ENCODE results near the gene POTEI. TPM values are rescaled to one million over a fixed set of nuclear protein-coding genes. Genes with fewer than 3 reads are reported as not detected.
"Not testable (repeated sequence)": the region's sequence is repeated elsewhere in the genome, so short reads cannot be mapped to it uniquely, and the experiment has no call there.

The POTEI gene
- total RNA-seq, 4 donors from 2014 or later, result not detected

DNA sequence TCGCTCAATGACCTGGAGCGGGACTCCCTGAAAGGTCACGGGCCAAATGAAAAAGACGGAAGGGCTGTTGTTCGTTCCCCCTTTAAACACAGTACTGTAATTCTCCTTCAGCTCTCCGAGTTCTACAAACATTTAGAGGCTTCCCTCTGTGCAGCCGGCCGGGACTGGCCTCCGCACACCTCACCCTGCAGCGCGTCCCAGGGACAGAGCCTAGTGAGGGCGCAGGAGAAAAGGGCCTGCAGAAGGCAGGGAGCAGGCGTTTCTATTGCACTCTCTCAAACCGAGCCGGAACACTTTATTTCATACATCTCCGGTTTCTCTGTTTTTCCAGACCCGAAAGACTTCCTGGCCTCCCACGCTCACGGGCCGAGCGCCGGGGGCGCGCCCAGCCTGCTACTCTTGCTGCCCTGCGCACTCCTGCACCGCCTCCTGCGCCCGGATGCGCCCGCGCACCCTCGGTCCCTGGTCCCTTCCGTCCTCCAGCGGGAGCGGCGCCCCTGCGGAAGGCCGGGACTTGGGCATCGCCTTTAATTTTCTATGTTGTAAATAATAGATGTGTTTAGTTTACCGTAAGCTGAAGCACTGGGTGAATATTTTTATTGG, 18.3 kb upstream of the POTEI start:
- H3K27me3 ChIP-seq; intact Hi-C loops (cut with DNase I); H3K4me1 ChIP-seq; DNase-seq; H3K4me3 ChIP-seq; H3K36me3 ChIP-seq; H3K27ac ChIP-seq; H3K9me3 ChIP-seq: not testable (repeated sequence)
- WGBS, 2 donors, result no CpG with 5 or more reads among the region's 40 CpGs

- H3K36me3 ChIP-seq; DNase-seq; H3K27ac ChIP-seq; H3K4me1 ChIP-seq; H3K9me3 ChIP-seq; H3K4me3 ChIP-seq; intact Hi-C loops (cut with DNase I); H3K27me3 ChIP-seq: not testable (repeated sequence)
- WGBS, 2 donors, result no CpG with 5 or more reads among the region's 23 CpGs
Observed at GRCh38 chr2:130522390-130522789, 13.3 kb upstream of the POTEI start.

GRCh38 chr2:130520992-130521391, 11.9 kb upstream of the POTEI start, which contains the start of gene CFC1B:
CFC1B (plus strand) TSS chr2:130521222; CDS start chr2:130521485, 263 bp downstream.
- DNase-seq; intact Hi-C loops (cut with DNase I); H3K27ac ChIP-seq; H3K4me3 ChIP-seq; H3K36me3 ChIP-seq; H3K27me3 ChIP-seq; H3K4me1 ChIP-seq; H3K9me3 ChIP-seq: not testable (repeated sequence)
- no CpG with 5 or more reads among the region's 7 CpGs for WGBS, 2 donors

DNA sequence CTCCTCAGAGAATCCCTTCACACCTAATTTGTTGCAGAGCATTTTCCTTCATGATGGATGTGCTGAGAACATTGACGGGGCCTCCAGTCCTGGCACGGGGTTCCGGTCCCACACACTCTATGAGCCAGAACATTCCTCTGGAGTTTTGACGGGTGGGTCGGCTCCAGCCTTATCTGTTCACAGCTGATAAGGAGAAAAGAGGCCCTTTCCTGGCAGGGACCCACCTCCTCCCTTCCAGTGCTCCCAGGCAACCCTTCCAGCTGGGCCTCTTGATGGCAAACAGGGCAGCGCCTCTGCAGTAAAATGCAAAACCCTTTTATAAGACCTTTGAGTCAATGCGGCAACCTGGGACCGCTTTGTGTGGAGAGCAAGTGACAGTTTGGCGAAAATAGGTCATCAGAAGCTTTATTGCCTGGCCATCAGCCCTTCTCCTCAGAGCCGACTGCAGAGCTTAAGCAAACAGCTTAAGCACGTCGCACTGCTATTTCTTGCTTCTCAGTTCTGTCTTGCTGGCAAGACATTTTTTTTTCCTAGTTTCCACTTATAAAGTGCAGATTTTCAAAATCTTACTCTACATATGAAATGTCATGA, 9.5 kb upstream of the POTEI start:
- H3K4me1 ChIP-seq; intact Hi-C loops (cut with DNase I); H3K27ac ChIP-seq; H3K36me3 ChIP-seq; H3K9me3 ChIP-seq; H3K4me3 ChIP-seq; DNase-seq; H3K27me3 ChIP-seq: not testable (repeated sequence)
- no CpG with 5 or more reads among the region's 12 CpGs for WGBS, 2 donors

DNA sequence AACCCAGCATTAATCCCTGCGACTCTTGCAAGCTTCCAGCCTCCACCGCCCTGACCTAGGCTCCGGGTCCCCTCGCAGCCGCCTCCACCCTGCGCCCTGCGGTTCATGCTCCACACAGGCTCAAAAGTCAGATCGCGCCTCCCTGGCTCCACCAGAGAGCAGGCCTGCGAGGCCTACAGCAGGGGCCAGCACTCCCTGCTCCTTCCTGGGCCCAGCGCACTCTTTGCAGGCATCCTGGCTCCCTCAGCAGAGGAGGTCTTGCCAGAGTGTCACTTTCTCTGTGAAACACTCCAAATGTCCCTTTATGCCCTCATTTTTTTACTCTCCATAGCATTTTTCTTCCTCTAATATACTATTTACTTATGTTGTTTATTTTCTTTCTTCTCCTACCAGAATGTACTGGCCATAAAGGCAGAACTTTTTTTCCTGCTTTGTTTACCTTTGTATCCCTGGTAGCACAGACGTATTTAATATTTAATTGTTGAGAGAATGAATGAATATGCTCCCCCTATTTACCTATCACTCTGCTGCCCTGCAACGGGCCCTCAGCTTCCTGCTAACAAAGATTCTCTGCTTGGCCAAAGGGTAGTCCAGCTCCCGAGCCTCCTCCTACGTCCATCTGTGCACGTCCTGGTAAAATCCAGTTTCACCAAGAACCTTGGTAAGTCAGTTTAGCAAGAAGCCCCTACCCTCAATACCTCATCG, 2.8 kb upstream of the POTEI start:
- H3K36me3 ChIP-seq; intact Hi-C loops (cut with DNase I); H3K9me3 ChIP-seq; H3K27me3 ChIP-seq; H3K4me3 ChIP-seq; DNase-seq; H3K4me1 ChIP-seq; H3K27ac ChIP-seq: not testable (repeated sequence)
- 77% methylated on average over 5 of the region's 17 CpGs for WGBS, 2 donors

GRCh38 chr2:130510807-130511746, 1.9 kb upstream of the POTEI start:
- DNase-seq; H3K27ac ChIP-seq; H3K9me3 ChIP-seq; H3K27me3 ChIP-seq; H3K36me3 ChIP-seq; H3K4me3 ChIP-seq; H3K4me1 ChIP-seq; intact Hi-C loops (cut with DNase I): not testable (repeated sequence)
- WGBS, 2 donors, result no CpG with 5 or more reads among the region's 31 CpGs

DNA sequence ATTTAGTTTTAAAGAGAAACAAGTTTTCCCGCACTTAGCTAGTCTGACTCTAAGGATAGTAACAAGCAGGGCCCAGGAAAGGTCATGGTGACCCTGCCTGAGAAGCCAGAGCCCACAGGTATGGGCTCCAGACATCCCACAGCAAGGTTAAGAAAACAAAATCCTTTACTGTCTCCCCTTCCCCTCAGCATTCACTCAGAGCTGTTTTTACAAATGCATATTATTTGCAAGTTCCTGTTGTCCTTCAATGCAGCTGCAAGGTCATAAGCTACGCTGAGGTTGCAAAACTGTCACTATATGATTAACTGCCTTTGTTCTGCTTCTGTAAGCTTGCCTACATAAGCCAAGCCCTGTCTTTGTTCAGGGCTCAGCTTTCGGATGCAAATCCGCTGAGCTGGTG, 18.1 kb downstream of the POTEI start:
- H3K4me1 ChIP-seq; H3K4me3 ChIP-seq; intact Hi-C loops (cut with DNase I); H3K36me3 ChIP-seq; DNase-seq; H3K27me3 ChIP-seq; H3K9me3 ChIP-seq; H3K27ac ChIP-seq: not testable (repeated sequence)
- WGBS, 2 donors, result 0 to 60% methylated on average over 1 to 3 of the region's 4 CpGs

GRCh38 chr2:130455413-130455812, 53.7 kb downstream of the POTEI start:
- DNase-seq; intact Hi-C loops (cut with DNase I); H3K4me1 ChIP-seq; H3K4me3 ChIP-seq; H3K36me3 ChIP-seq; H3K27ac ChIP-seq; H3K9me3 ChIP-seq; H3K27me3 ChIP-seq: not testable (repeated sequence)
- 58% methylated on average over 2 of the region's 6 CpGs; no CpG with 5 or more reads in 1 of the 2 donors for WGBS, 2 donors

- H3K36me3 ChIP-seq; H3K4me1 ChIP-seq; H3K27me3 ChIP-seq; H3K27ac ChIP-seq; H3K9me3 ChIP-seq; DNase-seq; H3K4me3 ChIP-seq; intact Hi-C loops (cut with DNase I): not testable (repeated sequence)
- WGBS, 2 donors, result 90% methylated on average over 2 of the region's 6 CpGs; no CpG with 5 or more reads in 1 of the 2 donors
Observed at GRCh38 chr2:130454712-130455083, 54.4 kb downstream of the POTEI start.

DNA sequence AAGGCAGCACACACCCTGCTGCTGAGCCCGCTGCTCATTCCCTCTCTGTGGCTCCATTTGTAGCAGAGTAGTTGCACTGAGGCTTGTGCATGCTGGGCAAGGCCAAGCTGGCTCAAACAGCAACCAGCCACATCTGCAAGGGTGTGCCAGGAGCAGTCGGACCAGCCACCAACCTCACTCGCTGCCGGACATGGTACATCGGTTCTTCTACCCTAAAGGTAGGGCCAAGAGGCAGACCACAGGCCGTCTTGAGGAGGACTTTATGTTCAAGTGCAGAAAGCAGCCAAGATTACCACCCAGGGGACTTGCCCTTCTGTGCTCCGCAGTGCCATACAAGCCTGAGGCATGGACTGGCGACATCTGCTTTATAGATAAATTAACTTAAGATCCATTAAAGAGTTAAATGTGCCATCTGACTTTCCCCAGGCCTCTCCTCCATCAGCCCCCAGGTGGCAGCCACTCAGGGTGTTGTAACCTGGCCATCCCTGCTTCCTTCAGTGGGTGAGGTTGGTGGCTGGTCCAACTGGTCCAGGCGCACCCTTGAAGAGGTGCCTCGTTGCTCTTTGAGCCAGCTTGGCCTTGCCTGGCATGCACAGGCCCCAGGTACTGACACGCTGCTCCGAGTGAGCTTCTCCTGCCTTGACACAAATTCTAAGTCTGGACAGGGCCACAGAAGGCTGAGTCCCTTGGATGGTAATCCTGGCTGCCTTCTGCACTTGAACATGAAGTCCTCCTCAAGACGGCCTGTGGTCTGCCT, 55.0 kb downstream of the POTEI start:
- intact Hi-C loops (cut with DNase I), result not testable (repeated sequence)

DNA sequence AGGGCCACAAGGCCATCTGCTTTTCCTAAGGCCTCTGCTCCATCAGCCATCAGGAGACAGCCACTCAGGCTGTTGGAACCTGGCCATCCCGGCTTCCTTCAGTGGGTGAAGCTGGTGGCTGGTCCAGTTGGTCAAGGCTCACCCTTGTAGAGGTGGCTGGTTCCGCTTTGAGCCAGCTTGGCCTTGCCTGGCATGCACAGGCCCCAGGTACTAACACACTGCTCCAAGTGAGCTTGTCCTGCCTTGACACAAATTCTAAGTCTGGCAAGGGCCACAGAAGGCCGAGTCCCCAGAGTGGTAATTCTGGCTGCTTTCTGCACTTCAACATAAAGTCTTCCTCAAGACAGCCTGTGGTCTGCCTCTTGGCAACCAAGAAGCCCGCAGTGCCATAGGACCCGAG, 56.2 kb downstream of the POTEI start:
- H3K27ac ChIP-seq; intact Hi-C loops (cut with DNase I); H3K9me3 ChIP-seq; H3K4me1 ChIP-seq; DNase-seq; H3K4me3 ChIP-seq; H3K27me3 ChIP-seq; H3K36me3 ChIP-seq: not testable (repeated sequence)
- WGBS, 2 donors, result no CpG with 5 or more reads among the region's 5 CpGs

More for the DNA sequence above, 55.0 kb downstream of the POTEI start:
- DNase-seq, H3K9me3 ChIP-seq, H3K4me3 ChIP-seq, H3K36me3 ChIP-seq, H3K27me3 ChIP-seq, H3K4me1 ChIP-seq, H3K27ac ChIP-seq: not testable (repeated sequence)
- WGBS, 2 donors, result 77 to 81% methylated on average over 3 to 7 of the region's 13 CpGs

DNA sequence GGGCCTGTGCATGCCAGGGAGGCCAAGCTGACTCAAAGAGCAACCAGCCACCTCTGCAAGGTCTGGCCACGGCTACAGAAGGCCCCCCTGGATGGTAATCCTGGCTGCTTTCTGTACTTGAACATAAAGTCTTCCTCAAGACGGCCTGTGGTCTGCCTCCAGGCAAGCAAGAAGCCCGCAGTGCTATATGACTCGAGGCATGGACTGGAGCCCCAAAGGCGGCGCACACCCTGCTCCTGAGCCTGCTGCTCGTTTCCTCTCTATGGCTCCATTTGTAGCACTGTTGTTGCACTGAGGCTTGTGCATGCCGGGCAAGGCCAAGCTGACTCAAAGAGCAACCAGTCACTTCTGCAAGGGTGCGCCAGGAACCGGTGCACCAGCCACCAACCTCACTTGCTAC, 57.3 kb downstream of the POTEI start:
- not testable (repeated sequence) for DNase-seq

More for the DNA sequence above, 57.3 kb downstream of the POTEI start:
- H3K36me3 ChIP-seq; H3K4me3 ChIP-seq; intact Hi-C loops (cut with DNase I); H3K27ac ChIP-seq; H3K4me1 ChIP-seq; H3K9me3 ChIP-seq; H3K27me3 ChIP-seq: not testable (repeated sequence)
- 60% methylated on average over 1 of the region's 10 CpGs; no CpG with 5 or more reads in 1 of the 2 donors for WGBS, 2 donors

Measured in esophagus squamous epithelium (tissue), 5 donors.